Naive thymus-derived CD4-positive, alpha-beta T cell (primary cell): ENCODE data around the gene AK4. TPM values are rescaled to one million over a fixed set of nuclear protein-coding genes. Genes with fewer than 3 reads are reported as not detected.

ENCODE experiments used
- ATAC-seq: fragments of 150-1000 bp; cut with Tn5 transposase; 2 replicates; pipeline ENCODE4 v1.10.0; 2021; ENCODE audit warnings: mild to moderate bottlenecking, moderate library complexity
- CTCF ChIA-PET: fragments of 350-600 bp; sonication (Branson Sonifier 250); formaldehyde crosslinking; loops from one replicate; lab custom pipeline; 2021; ENCODE audit warnings: antibody characterized with exemption; lab: Charles Lee
- POLR2A ChIA-PET: fragments of 350-600 bp; sonication (Branson Sonifier 250); formaldehyde crosslinking; loops from one replicate; lab custom pipeline; 2021; ENCODE audit warnings: antibody characterized with exemption, inconsistent platforms; lab: Charles Lee
- DNase-seq, 9 donors: peaks; one replicate each; pipeline versions ENCODE4 v3.0.0 to v3.0.0-alpha.2; 2020 to 2022; ENCODE audit warnings: mixed read lengths in 1 of 9
- H3K27ac ChIP-seq: one replicate; pipeline ENCODE4 v1.7.0; 2013; ENCODE audit warnings: mild to moderate bottlenecking, low read depth, low read length, moderate library complexity
- H3K27me3 ChIP-seq, 2 donors: one replicate each; pipeline ENCODE4 v1.7.0; 2013; ENCODE audit warnings: low read length in 2 of 2, mild to moderate bottlenecking in 2 of 2, moderate library complexity in 2 of 2; ENCODE audit not compliant: control insufficient read depth in 2 of 2, insufficient read depth in 2 of 2
- H3K36me3 ChIP-seq, 3 experiments: 1 replicate in 2 of 3; 2 replicates in 1 of 3; pipeline ENCODE4 v1.7.0; 2013; ENCODE audit warnings: low read length in 3 of 3, mild to moderate bottlenecking in 3 of 3, moderate library complexity in 1 of 3; ENCODE audit not compliant: insufficient read depth in 3 of 3, control insufficient read depth in 2 of 3
- H3K4me1 ChIP-seq, 2 donors: one replicate each; pipeline ENCODE4 v1.7.0; 2013; ENCODE audit warnings: low read length in 2 of 2, mild to moderate bottlenecking in 2 of 2, moderate library complexity in 1 of 2; ENCODE audit not compliant: control insufficient read depth in 2 of 2, insufficient read depth in 2 of 2
- H3K4me3 ChIP-seq: 2 replicates; pipeline ENCODE4 v1.7.0; 2013; ENCODE audit warnings: mild to moderate bottlenecking, low read length
- H3K9me3 ChIP-seq, 3 experiments: 1 replicate in 2 of 3; 2 replicates in 1 of 3; pipeline ENCODE4 v1.7.0; 2013; ENCODE audit warnings: low read length in 3 of 3; ENCODE audit not compliant: control insufficient read depth in 2 of 3
- H3K27ac Mint-ChIP-seq, 9 donors: one replicate each; pipeline ENCODE4 v1.8.0; 2020 to 2022; ENCODE audit warnings: mixed read lengths in 9 of 9, mild to moderate bottlenecking in 8 of 9, moderate library complexity in 5 of 9, inconsistent platforms in 2 of 9
- H3K27me3 Mint-ChIP-seq, 5 donors: one replicate each; pipeline ENCODE4 v1.8.0; 2021 to 2022; ENCODE audit warnings: mixed read lengths in 5 of 5, mild to moderate bottlenecking in 1 of 5
- H3K36me3 Mint-ChIP-seq, 5 donors: one replicate each; pipeline ENCODE4 v1.8.0; 2020 to 2022; ENCODE audit warnings: mixed read lengths in 5 of 5, mild to moderate bottlenecking in 3 of 5, inconsistent platforms in 1 of 5
- H3K4me1 Mint-ChIP-seq, 7 donors: one replicate each; pipeline ENCODE4 v1.8.0; 2020 to 2022; ENCODE audit warnings: mixed read lengths in 7 of 7, mild to moderate bottlenecking in 3 of 7, inconsistent platforms in 1 of 7
- H3K4me3 Mint-ChIP-seq, 10 donors: one replicate each; pipeline ENCODE4 v1.8.0; 2020 to 2022; ENCODE audit warnings: mild to moderate bottlenecking in 10 of 10, mixed read lengths in 10 of 10, moderate library complexity in 6 of 10, inconsistent platforms in 2 of 10
- H3K9me3 Mint-ChIP-seq, 11 donors: one replicate each; pipeline ENCODE4 v1.8.0; 2020 to 2022; ENCODE audit warnings: mixed read lengths in 11 of 11, mild to moderate bottlenecking in 4 of 11, inconsistent platforms in 1 of 11, moderate library complexity in 1 of 11
- intact Hi-C, 2 donors: fragments of 100-400 bp; cut with micrococcal nuclease; formaldehyde crosslinking; loops; one replicate each; pipeline ENCODE4 v1.15.1; 2023
- polyA plus RNA-seq, 2 donors: library from polyadenylated mRNA; unstranded; fragments of 300-500 nt; fragmentation: Illumina TruSeq; gene quantifications; one replicate each; pipeline ENCODE4 v1.2.3, GENCODE V29; 2021
- total RNA-seq, 6 experiments: library from RNA in 5 of 6; stranded (reverse) in 5 of 6; gene quantifications; 1 replicate in 5 of 6; 2 replicates in 1 of 6; pipeline ENCODE4 v1.2.3 and lab custom pipeline; 2021 to 2026

AK4 gene
- total and polyA plus RNA-seq, 7 experiments from 2014 or later = 0.04 to 121 (median 0.40) TPM

DNA sequence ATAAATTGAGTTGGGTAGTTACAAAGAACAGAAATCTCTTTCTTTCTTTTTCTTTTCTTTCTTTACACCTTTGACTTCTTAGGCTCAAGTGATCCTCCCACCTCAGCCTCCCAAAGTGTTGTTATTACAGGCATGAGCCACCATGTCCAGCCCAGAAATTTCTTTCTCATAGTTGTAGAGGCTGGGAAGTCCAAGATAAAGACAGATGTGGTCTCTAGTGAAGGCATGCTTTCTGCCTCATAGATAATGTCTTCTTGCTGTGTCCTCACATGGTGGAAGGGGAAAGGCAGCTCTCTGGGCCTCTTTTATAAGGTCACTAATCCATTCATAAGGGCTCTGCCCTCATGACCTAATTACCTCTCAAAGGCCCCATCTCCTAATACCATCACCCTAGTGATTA, 97.3 kb downstream of the AK4 start:
- no peaks in the 10 kb centered on the region for H3K4me1 ChIP-seq
- no peak overlapping the region for H3K27ac ChIP-seq
- Mint-ChIP-seq H3K9me3 (no peaks in the 10 kb centered on the region), H3K27me3 (peaks cover 21 to 51% (median 41%) of the 10 kb centered on the region in 5 donors), H3K4me1 (no peaks in the 10 kb centered on the region), H3K4me3 (no peak overlapping the region), H3K36me3 (no peaks in the 10 kb centered on the region), H3K27ac (no peak overlapping the region)
- intact Hi-C loops = no loop called here
- ChIA-PET CTCF (no interaction called here), POLR2A (no interaction called here)
- DNase-seq = no peak
- no peaks in the 10 kb centered on the region for H3K27me3 ChIP-seq
- H3K4me3 ChIP-seq = no peak overlapping the region
- H3K36me3 ChIP-seq = no peaks in the 10 kb centered on the region
- H3K9me3 ChIP-seq = no peaks in the 10 kb centered on the region
- ATAC-seq = no peak

DNA sequence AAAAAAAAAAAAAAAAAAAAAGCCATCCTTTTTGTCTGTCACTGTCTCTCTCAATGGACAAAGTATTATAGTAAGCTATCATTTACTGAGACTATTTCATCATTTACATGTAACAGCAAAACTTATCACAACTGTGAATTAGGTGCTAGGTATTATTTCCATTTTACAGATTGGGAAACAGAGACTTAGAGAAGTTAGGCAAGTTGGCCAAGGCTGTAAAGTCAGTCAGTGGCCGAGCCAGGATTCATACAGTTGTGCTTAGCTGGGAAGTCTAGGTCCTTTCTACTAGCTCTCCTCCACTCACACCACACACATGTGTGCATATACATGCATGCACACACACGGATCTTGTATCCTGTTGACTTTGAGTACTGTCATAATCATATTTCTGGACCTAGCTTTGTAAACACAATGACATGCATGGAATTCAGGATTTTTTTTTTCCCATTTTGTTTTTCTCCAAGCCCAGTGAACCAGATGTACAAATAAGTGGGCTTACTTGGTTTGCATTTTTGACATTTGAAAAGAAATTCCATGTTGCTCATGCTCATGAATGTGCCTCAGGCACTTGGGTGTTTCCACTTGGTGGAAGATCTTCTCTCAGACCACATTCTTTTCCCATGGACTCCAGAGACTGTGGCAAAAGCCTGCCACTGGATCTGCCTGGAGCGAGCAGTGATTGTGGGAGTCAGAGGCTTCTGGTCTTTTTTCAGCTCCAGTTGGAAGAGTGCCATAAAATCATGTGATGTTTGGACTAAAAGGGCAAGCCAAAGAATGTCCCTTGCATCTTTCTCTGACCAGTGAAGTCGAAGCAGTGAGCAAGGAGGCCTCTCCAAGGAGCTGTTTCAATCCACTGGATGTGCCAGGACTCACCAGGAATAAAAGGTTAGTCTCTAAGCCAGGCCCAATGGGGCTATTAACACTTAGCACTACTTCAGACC, 99.7 kb downstream of the AK4 start:
- no peaks in the 10 kb centered on the region for H3K36me3 Mint-ChIP-seq
- H3K9me3 Mint-ChIP-seq = no peaks in the 10 kb centered on the region
- H3K4me3 ChIP-seq = no peak overlapping the region
- H3K27me3 ChIP-seq = no peaks in the 10 kb centered on the region
- no peaks in the 10 kb centered on the region for H3K36me3 ChIP-seq
- H3K27ac ChIP-seq = no peak overlapping the region
- H3K27ac Mint-ChIP-seq = peak overlapping the region in 1 of 9 donors; percentile 71
- H3K4me1 ChIP-seq = no peaks in the 10 kb centered on the region
- H3K4me1 Mint-ChIP-seq = no peaks in the 10 kb centered on the region
- ATAC-seq (no peak), DNase-seq (no peak)
- peaks cover 18 to 49% (median 30%) of the 10 kb centered on the region in 5 donors for H3K27me3 Mint-ChIP-seq
- no peak overlapping the region for H3K4me3 Mint-ChIP-seq
- no peaks in the 10 kb centered on the region for H3K9me3 ChIP-seq
- ChIA-PET POLR2A (no interaction called here), CTCF (interaction anchor here (1.1 kb wide), 1 partner anchor 182 kb away, joined by 3 read pairs; no protein-coding TSS in a partner anchor)
- intact Hi-C loops = no loop called here

DNA sequence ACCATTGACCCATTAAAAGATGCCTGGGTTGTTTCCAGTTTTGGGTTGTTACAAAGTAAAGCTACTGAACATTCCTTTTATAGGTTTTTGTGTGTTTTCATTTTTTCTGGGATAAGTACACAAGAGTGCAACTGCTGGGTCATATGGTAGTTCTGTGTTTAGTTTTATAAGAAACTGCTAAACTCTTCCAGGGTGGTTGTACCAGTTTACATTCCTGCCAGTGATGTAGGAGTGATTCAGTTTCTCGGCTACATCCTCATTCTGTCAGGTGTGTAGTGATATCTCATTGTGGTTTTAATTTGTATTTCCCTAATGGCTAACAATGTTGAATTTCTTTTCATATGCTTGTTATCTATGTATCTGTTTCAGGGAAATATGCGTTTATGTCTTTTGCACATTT, 102.8 kb downstream of the AK4 start:
- no peak overlapping the region for H3K4me3 Mint-ChIP-seq
- Histone ChIP-seq H3K36me3 (no peaks in the 10 kb centered on the region), H3K4me1 (peaks cover 10 to 14% of the 10 kb centered on the region in 2 donors), H3K27ac (no peak overlapping the region), H3K27me3 (no peaks in the 10 kb centered on the region), H3K9me3 (no peaks in the 10 kb centered on the region), H3K4me3 (no peak overlapping the region)
- no peak for ATAC-seq
- ChIA-PET POLR2A (interaction anchor here (0.7 kb wide), 1 partner anchor 11 kb away, joined by 4 read pairs; no protein-coding TSS in a partner anchor), CTCF (no interaction called here)
- no peak for DNase-seq
- H3K9me3 Mint-ChIP-seq = no peaks in the 10 kb centered on the region
- H3K36me3 Mint-ChIP-seq = no peaks in the 10 kb centered on the region
- H3K4me1 Mint-ChIP-seq = peaks cover 12 to 18% (median 16%) of the 10 kb centered on the region in 7 donors
- no peak overlapping the region for H3K27ac Mint-ChIP-seq
- intact Hi-C loops = loop anchor here (5.0 to 10.0 kb wide), 4 partner anchors 184 to 1194 kb away; no protein-coding TSS in a partner anchor
- H3K27me3 Mint-ChIP-seq = peaks cover 9 to 43% (median 12%) of the 10 kb centered on the region in 5 donors

DNA sequence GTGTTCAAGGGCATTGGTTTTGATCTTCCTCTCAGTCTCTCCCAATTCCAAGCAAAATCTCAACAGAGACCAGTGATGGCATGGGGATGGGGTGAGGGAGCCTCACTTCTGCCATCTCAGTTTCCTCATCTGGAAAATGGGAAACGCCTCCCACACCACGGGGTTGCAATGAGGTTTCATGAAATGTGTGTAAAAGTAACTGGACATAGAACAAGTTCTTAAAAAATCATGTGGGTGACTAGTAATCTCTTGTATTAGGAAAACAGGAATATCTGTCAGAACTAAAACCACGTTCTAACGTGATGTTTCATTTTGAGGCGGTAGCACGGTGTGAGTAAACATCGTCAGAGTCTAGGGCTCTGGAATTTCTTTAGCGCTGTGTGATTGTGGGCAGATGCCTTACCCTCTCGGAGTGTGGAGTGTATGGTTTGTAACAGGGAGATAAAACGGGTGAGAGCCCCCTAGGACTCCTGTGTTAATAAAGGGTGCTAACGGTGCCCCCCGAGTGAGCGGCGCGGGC, 105.9 kb downstream of the AK4 start:
- Mint-ChIP-seq H3K9me3 (no peaks in the 10 kb centered on the region), H3K27me3 (peaks cover 0 to 33% (median 9%) of the 10 kb centered on the region in 5 donors), H3K4me3 (peak overlapping the region; percentile 87 to 93 (median 90)), H3K36me3 (no peaks in the 10 kb centered on the region), H3K4me1 (peaks cover 12 to 20% (median 18%) of the 10 kb centered on the region in 7 donors), H3K27ac (peak overlapping the region; percentile 11 to 93 (median 76))
- Histone ChIP-seq H3K9me3 (no peaks in the 10 kb centered on the region), H3K4me3 (peak overlapping the region; percentile 80), H3K4me1 (peaks cover 10 to 14% of the 10 kb centered on the region in 2 donors), H3K27ac (peak overlapping the region; percentile 69), H3K36me3 (no peaks in the 10 kb centered on the region), H3K27me3 (no peaks in the 10 kb centered on the region)
- ChIA-PET POLR2A (interaction anchor here (0.9 to 2.8 kb wide), 7 partner anchors 9 to 183 kb away, joined by 3 to 25 read pairs (median 4); partner anchors contain the start of genes LEPR and LEPROT), CTCF (interaction anchor here (1.0 kb wide), 1 partner anchor 17 kb away, joined by 3 read pairs; no protein-coding TSS in a partner anchor)
- intact Hi-C loops = loop anchor here (1.0 to 10.0 kb wide), 12 partner anchors 11 to 1887 kb away; partner anchors contain the start of genes LEPR (in 2 of the 2), LEPROT (in 2 of the 2), ALG6 (in 1 of the 2) and PGM1 (in 1 of the 2)
- ATAC-seq (no peak), DNase-seq (no peak)

DNA sequence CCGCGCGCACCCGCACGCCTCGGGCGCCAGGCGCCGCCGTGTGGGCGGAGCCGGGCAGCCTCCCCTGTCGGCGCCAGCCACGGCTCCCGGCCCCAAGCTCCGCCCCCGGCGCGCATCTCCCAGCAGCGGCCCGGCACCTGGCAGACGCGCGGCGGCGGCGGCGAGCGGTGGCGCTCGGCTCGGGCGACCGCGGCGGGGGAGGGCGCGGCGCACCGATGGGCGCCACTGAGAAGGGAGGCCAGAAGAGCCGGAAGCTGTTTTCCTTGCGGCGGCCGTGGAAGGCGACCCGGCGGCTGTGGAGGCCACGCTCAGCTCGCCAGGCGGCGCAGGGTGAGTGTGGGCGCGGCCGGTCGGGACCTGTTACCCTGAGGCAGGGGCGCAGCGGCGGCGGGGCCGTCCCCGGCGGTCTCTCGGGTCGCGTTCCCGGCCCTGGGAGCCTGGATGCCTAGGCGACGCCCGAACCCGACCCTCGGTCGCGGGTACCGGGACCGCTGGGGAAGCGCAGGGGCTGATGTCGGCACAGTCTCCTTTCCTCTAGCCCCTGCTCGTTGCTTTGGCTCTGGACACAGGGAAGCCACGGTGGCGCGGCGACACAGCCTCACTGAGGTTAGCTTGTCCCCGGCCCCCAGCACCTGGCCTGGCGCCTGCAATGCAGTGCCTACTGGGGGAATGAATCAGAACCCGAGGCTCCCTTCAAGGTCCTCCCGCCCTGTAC, 106.5 kb downstream of the AK4 start:
- Mint-ChIP-seq H3K36me3 (no peaks in the 10 kb centered on the region), H3K4me1 (peaks cover 12 to 23% (median 18%) of the 10 kb centered on the region in 7 donors), H3K27ac (peak overlapping the region in 5 of 9 donors; percentile 10 to 93 (median 78)), H3K27me3 (peaks cover 0 to 31% (median 10%) of the 10 kb centered on the region in 5 donors), H3K4me3 (peak overlapping the region; percentile 87 to 99 (median 92)), H3K9me3 (no peaks in the 10 kb centered on the region)
- Histone ChIP-seq H3K4me1 (peaks cover 10 to 14% of the 10 kb centered on the region in 2 donors), H3K9me3 (no peaks in the 10 kb centered on the region), H3K4me3 (peak overlapping the region; percentile 80), H3K36me3 (no peaks in the 10 kb centered on the region), H3K27ac (peak overlapping the region; percentile 69), H3K27me3 (no peaks in the 10 kb centered on the region)
- ChIA-PET CTCF (interaction anchor here (1.0 kb wide), 1 partner anchor 18 kb away, joined by 3 read pairs; no protein-coding TSS in a partner anchor), POLR2A (interaction anchor here (0.9 to 2.8 kb wide), 7 partner anchors 8 to 184 kb away, joined by 3 to 25 read pairs (median 4); partner anchors contain the start of genes LEPR and LEPROT)
- DNase-seq (peak; percentile 70 to 90 (median 82)), ATAC-seq (peak; percentile 97)
- intact Hi-C loops = loop anchor here (1.0 to 10.0 kb wide), 12 partner anchors 11 to 1662 kb away; partner anchors contain the start of genes LEPR (in 2 of the 2), LEPROT (in 2 of the 2) and PGM1 (in 1 of the 2)
